Astrocyte (in vitro differentiated cells and primary cell): ENCODE measurements around the gene MAP2K7. TPM values are rescaled to one million over a fixed set of nuclear protein-coding genes. Genes with fewer than 3 reads are reported as not detected.

Experiments used
- DNase-seq: peaks from one replicate; pipeline ENCODE4 v3.0.0-alpha.2; 2010; ENCODE audit warnings: low read depth
- FAIRE-seq: peaks from 2 replicates; lab custom pipeline; 2011; peaks lifted over from hg19 to GRCh38; lab: Jason Lieb, UNC
- H2AFZ ChIP-seq: 2 replicates; pipeline ENCODE4 v1.6.0; 2012; ENCODE audit warnings: low read depth, low read length, inconsistent platforms
- H3K27ac ChIP-seq: 2 replicates; pipeline ENCODE4 v1.5.1; 2011; ENCODE audit warnings: low read depth, low read length, inconsistent platforms
- H3K27me3 ChIP-seq: 2 replicates; pipeline ENCODE4 v1.6.0; 2011; ENCODE audit warnings: low read length, inconsistent platforms; ENCODE audit not compliant: insufficient read depth
- H3K36me3 ChIP-seq: 2 replicates; pipeline ENCODE4 v1.5.1; 2011; ENCODE audit warnings: low read length, inconsistent platforms; ENCODE audit not compliant: insufficient read depth
- H3K4me1 ChIP-seq: 2 replicates; pipeline ENCODE4 v1.5.1; 2011; ENCODE audit warnings: low read length, inconsistent platforms; ENCODE audit not compliant: insufficient read depth
- H3K4me2 ChIP-seq: 2 replicates; pipeline ENCODE4 v1.6.0; 2012; ENCODE audit warnings: low read length, inconsistent platforms
- H3K4me3 ChIP-seq: 2 replicates; pipeline ENCODE4 v1.5.1; 2011; ENCODE audit warnings: low read depth, mild to moderate bottlenecking, low read length, inconsistent platforms; ENCODE audit not compliant: insufficient read depth
- H3K79me2 ChIP-seq: 2 replicates; pipeline ENCODE4 v1.6.0; 2012; ENCODE audit warnings: mild to moderate bottlenecking, low read length, inconsistent platforms; ENCODE audit not compliant: insufficient read depth
- H3K9ac ChIP-seq: 2 replicates; pipeline ENCODE4 v1.6.0; 2012; ENCODE audit warnings: mild to moderate bottlenecking, low read length, inconsistent platforms
- H3K9me3 ChIP-seq: 2 replicates; pipeline ENCODE4 v1.5.1; 2012; ENCODE audit warnings: low read depth, mild to moderate bottlenecking, low read length, inconsistent platforms; ENCODE audit not compliant: insufficient read depth
- H4K20me1 ChIP-seq: 2 replicates; pipeline ENCODE4 v1.6.0; 2012; ENCODE audit warnings: low read length, inconsistent platforms; ENCODE audit not compliant: insufficient read depth
- H3K27ac Mint-ChIP-seq: one replicate; pipeline ENCODE4 v1.8.0; 2021; ENCODE audit warnings: mild to moderate bottlenecking, mixed read lengths; ENCODE audit not compliant: unreplicated experiment
- H3K27me3 Mint-ChIP-seq: one replicate; pipeline ENCODE4 v1.8.0; 2021; ENCODE audit warnings: low read depth, mixed read lengths; ENCODE audit not compliant: unreplicated experiment
- H3K36me3 Mint-ChIP-seq: one replicate; pipeline ENCODE4 v1.8.0; 2021; ENCODE audit warnings: low read depth, mixed read lengths; ENCODE audit not compliant: unreplicated experiment
- H3K4me1 Mint-ChIP-seq: one replicate; pipeline ENCODE4 v1.8.0; 2021; ENCODE audit warnings: low read depth, mixed read lengths; ENCODE audit not compliant: unreplicated experiment
- H3K4me3 Mint-ChIP-seq: one replicate; pipeline ENCODE4 v1.8.0; 2021; ENCODE audit warnings: mild to moderate bottlenecking, moderate library complexity, mixed read lengths; ENCODE audit not compliant: unreplicated experiment
- H3K9me3 Mint-ChIP-seq: one replicate; pipeline ENCODE4 v1.8.0; 2021; ENCODE audit warnings: mild to moderate bottlenecking, mixed read lengths; ENCODE audit not compliant: unreplicated experiment
- CTCF ChIP-seq: IDR thresholded peaks from 2 replicates; pipeline ENCODE4 v1.5.1; 2011; ENCODE audit warnings: low read depth, mild to moderate bottlenecking, inconsistent platforms, low read length, moderate library complexity; ENCODE audit not compliant: insufficient read depth
- EZH2 ChIP-seq: IDR thresholded peaks from 2 replicates; pipeline ENCODE4 v1.6.1; 2012; ENCODE audit warnings: mild to moderate bottlenecking, low read length, inconsistent platforms; ENCODE audit not compliant: insufficient read depth
- total RNA-seq: library from RNA; stranded (reverse); gene quantifications from 2 replicates; pipeline ENCODE4 v1.2.1, GENCODE V29; 2021

The MAP2K7 gene
- total RNA-seq, 1 donor from 2014 or later: 22.9 TPM

GRCh38 chr19:7856109-7856591 lies 47.5 kb upstream of the MAP2K7 start:
- H3K9ac ChIP-seq: no peak overlapping the region
- no peak overlapping the region for H2AFZ ChIP-seq
- H3K9me3 ChIP-seq: no peaks in the 10 kb centered on the region
- FAIRE-seq: no peak
- H4K20me1 ChIP-seq: peaks cover 8% of the 10 kb centered on the region
- H3K4me1 Mint-ChIP-seq: peaks cover 4% of the 10 kb centered on the region
- H3K36me3 Mint-ChIP-seq: peaks cover 2% of the 10 kb centered on the region
- TF ChIP-seq CTCF (no peak), EZH2 (no peak)
- no peaks in the 10 kb centered on the region for H3K36me3 ChIP-seq
- H3K4me3 ChIP-seq: no peak overlapping the region
- no peak overlapping the region for H3K27ac ChIP-seq
- no peak overlapping the region for H3K4me2 ChIP-seq
- no peaks in the 10 kb centered on the region for H3K9me3 Mint-ChIP-seq
- H3K4me1 ChIP-seq: no peaks in the 10 kb centered on the region
- no peaks in the 10 kb centered on the region for H3K27me3 ChIP-seq
- DNase-seq: no peak
- no peaks in the 10 kb centered on the region for H3K79me2 ChIP-seq
- no peak overlapping the region for H3K4me3 Mint-ChIP-seq
- peaks cover 9% of the 10 kb centered on the region for H3K27me3 Mint-ChIP-seq
- no peak overlapping the region for H3K27ac Mint-ChIP-seq

- H3K4me1 Mint-ChIP-seq: peaks cover 4% of the 10 kb centered on the region
- DNase-seq (no peak), FAIRE-seq (no peak)
- no peak overlapping the region for H3K27ac Mint-ChIP-seq
- Histone ChIP-seq H3K9ac (no peak overlapping the region), H3K79me2 (no peaks in the 10 kb centered on the region), H3K27me3 (no peaks in the 10 kb centered on the region), H3K36me3 (no peaks in the 10 kb centered on the region), H3K4me2 (no peak overlapping the region), H3K4me1 (no peaks in the 10 kb centered on the region), H4K20me1 (peaks cover 14% of the 10 kb centered on the region), H3K4me3 (no peak overlapping the region), H3K9me3 (no peaks in the 10 kb centered on the region), H3K27ac (no peak overlapping the region), H2AFZ (no peak overlapping the region)
- no peaks in the 10 kb centered on the region for H3K9me3 Mint-ChIP-seq
- H3K27me3 Mint-ChIP-seq: peaks cover 10% of the 10 kb centered on the region
- TF ChIP-seq CTCF: no peak
- no peak for TF ChIP-seq EZH2
- H3K36me3 Mint-ChIP-seq: peaks cover 2% of the 10 kb centered on the region
- H3K4me3 Mint-ChIP-seq: no peak overlapping the region
Observed at GRCh38 chr19:7856679-7857663, 46.7 kb upstream of the MAP2K7 start.
